ENCODE results near the gene C5.
"Not testable (repeated sequence)": the region's sequence is repeated elsewhere in the genome, so short reads cannot be mapped to it uniquely, and the experiment has no call there.

Gene C5

GRCh38 chr9:121050128-121050988 is at the start of gene C5:
Gene C5 (minus strand): TSS chr9:121050275. CDS start chr9:121050246, 29 bp downstream.
- Histone ChIP-seq H3K4me2 (ENCODE audit: low read depth, low read length, poor library complexity, severe bottlenecking) (no peak within 1 kb of the TSS), H3K9me3 (ENCODE audit: insufficient read depth, low read length) (no peaks in the 10 kb centered on the region), H2AFZ (ENCODE audit: low read depth, low read length, severe bottlenecking) (no peak within 1 kb of the TSS), H3K9ac (ENCODE audit: low read length) (no peak within 1 kb of the TSS), H3K27me3 (ENCODE audit: low read length) (no peaks in the 10 kb centered on the region), H3K4me3 (ENCODE audit: insufficient read depth, low read length, poor library complexity, severe bottlenecking) (no peak within 1 kb of the TSS), H3K79me2 (ENCODE audit: insufficient read depth, low read length) (no peaks in the 10 kb centered on the region), H3K9me2 (replicated peaks; ENCODE audit: insufficient read depth, low read length) (no peaks in the 10 kb centered on the region), H3F3A (ENCODE audit: insufficient read depth) (no peaks in the 10 kb centered on the region), H3K36me3 (ENCODE audit: low read length) (no peaks in the 10 kb centered on the region), H3K27ac (ENCODE audit: low read depth, low read length) (no peak within 1 kb of the TSS), H4K20me1 (ENCODE audit: low read depth, low read length) (no peaks in the 10 kb centered on the region)
- TF ChIP-seq, protein P1, sequence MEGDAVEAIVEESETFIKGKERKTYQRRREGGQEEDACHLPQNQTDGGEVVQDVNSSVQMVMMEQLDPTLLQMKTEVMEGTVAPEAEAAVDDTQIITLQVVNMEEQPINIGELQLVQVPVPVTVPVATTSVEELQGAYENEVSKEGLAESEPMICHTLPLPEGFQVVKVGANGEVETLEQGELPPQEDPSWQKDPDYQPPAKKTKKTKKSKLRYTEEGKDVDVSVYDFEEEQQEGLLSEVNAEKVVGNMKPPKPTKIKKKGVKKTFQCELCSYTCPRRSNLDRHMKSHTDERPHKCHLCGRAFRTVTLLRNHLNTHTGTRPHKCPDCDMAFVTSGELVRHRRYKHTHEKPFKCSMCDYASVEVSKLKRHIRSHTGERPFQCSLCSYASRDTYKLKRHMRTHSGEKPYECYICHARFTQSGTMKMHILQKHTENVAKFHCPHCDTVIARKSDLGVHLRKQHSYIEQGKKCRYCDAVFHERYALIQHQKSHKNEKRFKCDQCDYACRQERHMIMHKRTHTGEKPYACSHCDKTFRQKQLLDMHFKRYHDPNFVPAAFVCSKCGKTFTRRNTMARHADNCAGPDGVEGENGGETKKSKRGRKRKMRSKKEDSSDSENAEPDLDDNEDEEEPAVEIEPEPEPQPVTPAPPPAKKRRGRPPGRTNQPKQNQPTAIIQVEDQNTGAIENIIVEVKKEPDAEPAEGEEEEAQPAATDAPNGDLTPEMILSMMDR (IDR thresholded peaks at IDR 0.05; ENCODE audit: insufficient read depth, low read length, poor library complexity, severe bottlenecking) = no peak
- no peak for TF ChIP-seq EZH2phosphoT487 (conservative IDR thresholded peaks at IDR 0.05; ENCODE audit: low read length)

- Histone ChIP-seq H3K36me3 (ENCODE audit: low read length) (peaks cover 52% of the 10 kb centered on the region), H3K4me2 (ENCODE audit: low read depth, low read length, poor library complexity, severe bottlenecking) (no peak overlapping the region), H3F3A (ENCODE audit: insufficient read depth) (no peaks in the 10 kb centered on the region; the same call in 1 of the 2 replicates), H3K9me2 (replicated peaks; ENCODE audit: insufficient read depth, low read length) (no peaks in the 10 kb centered on the region), H3K27me3 (ENCODE audit: low read length) (no peaks in the 10 kb centered on the region), H3K9ac (ENCODE audit: low read length) (no peak overlapping the region), H3K9me3 (ENCODE audit: insufficient read depth, low read length) (no peaks in the 10 kb centered on the region), H3K79me2 (ENCODE audit: insufficient read depth, low read length) (no peaks in the 10 kb centered on the region), H2AFZ (ENCODE audit: low read depth, low read length, severe bottlenecking) (no peak overlapping the region), H4K20me1 (ENCODE audit: low read depth, low read length) (no peaks in the 10 kb centered on the region), H3K27ac (ENCODE audit: low read depth, low read length) (no peak overlapping the region), H3K4me3 (ENCODE audit: insufficient read depth, low read length, poor library complexity, severe bottlenecking) (no peak overlapping the region)
- TF ChIP-seq EZH2phosphoT487 (conservative IDR thresholded peaks at IDR 0.05; ENCODE audit: low read length) = no peak
- TF ChIP-seq, protein P1 (IDR thresholded peaks at IDR 0.05; ENCODE audit: insufficient read depth, low read length, poor library complexity, severe bottlenecking) = no peak
Observed at GRCh38 chr9:121098567-121099198, 48.6 kb upstream of the C5 start.

- H3K36me3 ChIP-seq (ENCODE audit: low read length) = peaks cover 73% of the 10 kb centered on the region
- H3K4me2 ChIP-seq (ENCODE audit: low read depth, low read length, poor library complexity, severe bottlenecking) = no peak overlapping the region
- H3K27ac ChIP-seq (ENCODE audit: low read depth, low read length) = no peak overlapping the region
- H3K9me2 ChIP-seq (replicated peaks; ENCODE audit: insufficient read depth, low read length) = no peaks in the 10 kb centered on the region
- H3K79me2 ChIP-seq (ENCODE audit: insufficient read depth, low read length) = no peaks in the 10 kb centered on the region
- H3K27me3 ChIP-seq (ENCODE audit: low read length) = no peaks in the 10 kb centered on the region
- no peaks in the 10 kb centered on the region for H4K20me1 ChIP-seq (ENCODE audit: low read depth, low read length)
- H3K4me3 ChIP-seq (ENCODE audit: insufficient read depth, low read length, poor library complexity, severe bottlenecking) = no peak overlapping the region
- TF ChIP-seq, protein P1 (IDR thresholded peaks at IDR 0.05; ENCODE audit: insufficient read depth, low read length, poor library complexity, severe bottlenecking) = no peak
- no peak for TF ChIP-seq EZH2phosphoT487 (conservative IDR thresholded peaks at IDR 0.05; ENCODE audit: low read length)
- no peak overlapping the region for H3K9ac ChIP-seq (ENCODE audit: low read length)
- no peaks in the 10 kb centered on the region for H3K9me3 ChIP-seq (ENCODE audit: insufficient read depth, low read length)
- no peaks in the 10 kb centered on the region; the same call in 1 of the 2 replicates for H3F3A ChIP-seq (ENCODE audit: insufficient read depth)
- H2AFZ ChIP-seq (ENCODE audit: low read depth, low read length, severe bottlenecking) = no peak overlapping the region
Observed at GRCh38 chr9:121095057-121095456, 45.0 kb upstream of the C5 start.

GRCh38 chr9:121090743-121091142 is 40.7 kb upstream of the C5 start:
- not testable (repeated sequence) for H3K4me2 ChIP-seq (ENCODE audit: low read depth, low read length, poor library complexity, severe bottlenecking); H3K9me2 ChIP-seq (replicated peaks; ENCODE audit: insufficient read depth, low read length); H3K9ac ChIP-seq (ENCODE audit: low read length); H3K9me3 ChIP-seq (ENCODE audit: insufficient read depth, low read length); H3K27me3 ChIP-seq (ENCODE audit: low read length); H3K27ac ChIP-seq (ENCODE audit: low read depth, low read length); H4K20me1 ChIP-seq (ENCODE audit: low read depth, low read length); H2AFZ ChIP-seq (ENCODE audit: low read depth, low read length, severe bottlenecking); H3K4me3 ChIP-seq (ENCODE audit: insufficient read depth, low read length, poor library complexity, severe bottlenecking)
- Histone ChIP-seq H3K79me2 (ENCODE audit: insufficient read depth, low read length) (peaks cover 25% of the 10 kb centered on the region), H3K36me3 (ENCODE audit: low read length) (peaks cover 68% of the 10 kb centered on the region), H3F3A (ENCODE audit: insufficient read depth) (peaks cover 11% of the 10 kb centered on the region)

Measured in SU-DHL-6 (cell line).